Colonic mucosa (tissue), 4 donors: ENCODE results near the gene TH. TPM values are rescaled to one million over a fixed set of nuclear protein-coding genes. Genes with fewer than 3 reads are reported as not detected.

Experiments used
- DNase-seq: peaks from one replicate; pipeline ENCODE4 v3.0.0-alpha.2; 2020
- H3K27ac ChIP-seq: fragments of 200-600 bp; one replicate; pipeline ENCODE4 v1.8.0; 2021
- H3K27me3 ChIP-seq: fragments of 200-600 bp; one replicate; pipeline ENCODE4 v1.8.0; 2021
- H3K36me3 ChIP-seq: fragments of 200-600 bp; one replicate; pipeline ENCODE4 v1.8.0; 2021
- H3K4me1 ChIP-seq: fragments of 200-600 bp; one replicate; pipeline ENCODE4 v1.8.0; 2021; ENCODE audit warnings: mild to moderate bottlenecking
- H3K4me3 ChIP-seq: fragments of 200-600 bp; one replicate; pipeline ENCODE4 v1.8.0; 2021
- H3K9ac ChIP-seq, 2 donors: one replicate each; pipeline ENCODE4 v1.7.0; 2013; ENCODE audit warnings: control low read depth in 2 of 2, low read depth in 2 of 2, low read length in 2 of 2
- H3K9me3 ChIP-seq: fragments of 200-600 bp; one replicate; pipeline ENCODE4 v1.8.0; 2021
- CTCF ChIP-seq: fragments of 200-600 bp; IDR thresholded peaks from one replicate; pipeline ENCODE4 v1.8.0; 2022; ENCODE audit warnings: antibody characterized with exemption, mild to moderate bottlenecking
- intact Hi-C: fragments of 100-400 bp; cut with DNase I; formaldehyde crosslinking; loops from one replicate; pipeline ENCODE4 v1.14.1; 2022
- total RNA-seq, 2 donors: library from RNA; stranded (reverse); fragmentation: NEBNext Ultra II Directional in 1 of 2; extraction: Animal tissue kit (Norgen Biotek cat#: 25700) in 1 of 2; gene quantifications; one replicate each; pipeline ENCODE4 v1.2.1, GENCODE V29; 2021
- donor health status: healthy.
- donor health status: DM: no; HTN: no; CAD: no.
- donor health status: DM: no; HTN: no; CAD: no.

TH gene
- total RNA-seq, 2 donors from 2014 or later = 0.15 TPM; not detected in 1

- no peak for TF ChIP-seq CTCF
- Histone ChIP-seq H3K4me1 (no peaks in the 10 kb centered on the region), H3K36me3 (no peaks in the 10 kb centered on the region), H3K9ac (no peak overlapping the region), H3K9me3 (no peaks in the 10 kb centered on the region), H3K4me3 (no peak overlapping the region), H3K27ac (no peak overlapping the region), H3K27me3 (no peaks in the 10 kb centered on the region)
- intact Hi-C loops = no loop called here
- DNase-seq = no peak
Observed at GRCh38 chr11:2187280-2187707, 15.7 kb upstream of the TH start.

GRCh38 chr11:2186669-2187279 lies 15.2 kb upstream of the TH start:
- Histone ChIP-seq H3K36me3 (no peaks in the 10 kb centered on the region), H3K4me1 (no peaks in the 10 kb centered on the region), H3K27ac (no peak overlapping the region), H3K9me3 (no peaks in the 10 kb centered on the region), H3K27me3 (no peaks in the 10 kb centered on the region), H3K4me3 (no peak overlapping the region), H3K9ac (no peak overlapping the region)
- no peak for DNase-seq
- TF ChIP-seq CTCF = peak; percentile 41
- intact Hi-C loops = no loop called here

- H3K4me3 ChIP-seq = no peak overlapping the region
- H3K27me3 ChIP-seq = no peaks in the 10 kb centered on the region
- DNase-seq = no peak
- H3K9ac ChIP-seq = no peak overlapping the region
- H3K36me3 ChIP-seq = no peaks in the 10 kb centered on the region
- H3K27ac ChIP-seq = no peak overlapping the region
- intact Hi-C loops = no loop called here
- no peaks in the 10 kb centered on the region for H3K4me1 ChIP-seq
- TF ChIP-seq CTCF = no peak
- H3K9me3 ChIP-seq = no peaks in the 10 kb centered on the region
Observed at GRCh38 chr11:2185324-2186085, 13.9 kb upstream of the TH start.

GRCh38 chr11:2182692-2183474 lies 11.3 kb upstream of the TH start:
- H3K9me3 ChIP-seq = no peaks in the 10 kb centered on the region
- H3K27me3 ChIP-seq = no peaks in the 10 kb centered on the region
- no peak overlapping the region for H3K4me3 ChIP-seq
- no peak overlapping the region for H3K27ac ChIP-seq
- DNase-seq = no peak
- H3K4me1 ChIP-seq = no peaks in the 10 kb centered on the region
- no peaks in the 10 kb centered on the region for H3K36me3 ChIP-seq
- H3K9ac ChIP-seq = no peak overlapping the region
- no peak for TF ChIP-seq CTCF
- intact Hi-C loops = no loop called here

GRCh38 chr11:2182075-2182474 lies 10.5 kb upstream of the TH start:
- intact Hi-C loops = no loop called here

More at GRCh38 chr11:2182075-2182474, 10.5 kb upstream of the TH start:
- Histone ChIP-seq H3K27ac (no peak overlapping the region), H3K4me1 (no peaks in the 10 kb centered on the region), H3K9me3 (no peaks in the 10 kb centered on the region), H3K9ac (no peak overlapping the region), H3K4me3 (no peak overlapping the region), H3K27me3 (no peaks in the 10 kb centered on the region), H3K36me3 (no peaks in the 10 kb centered on the region)
- no peak for TF ChIP-seq CTCF
- no peak for DNase-seq
